ENCODE data around the gene LMX1B.
A peak's percentile ranks its signal among the peaks of the same experiment; 100 is the strongest.

The LMX1B gene

DNA sequence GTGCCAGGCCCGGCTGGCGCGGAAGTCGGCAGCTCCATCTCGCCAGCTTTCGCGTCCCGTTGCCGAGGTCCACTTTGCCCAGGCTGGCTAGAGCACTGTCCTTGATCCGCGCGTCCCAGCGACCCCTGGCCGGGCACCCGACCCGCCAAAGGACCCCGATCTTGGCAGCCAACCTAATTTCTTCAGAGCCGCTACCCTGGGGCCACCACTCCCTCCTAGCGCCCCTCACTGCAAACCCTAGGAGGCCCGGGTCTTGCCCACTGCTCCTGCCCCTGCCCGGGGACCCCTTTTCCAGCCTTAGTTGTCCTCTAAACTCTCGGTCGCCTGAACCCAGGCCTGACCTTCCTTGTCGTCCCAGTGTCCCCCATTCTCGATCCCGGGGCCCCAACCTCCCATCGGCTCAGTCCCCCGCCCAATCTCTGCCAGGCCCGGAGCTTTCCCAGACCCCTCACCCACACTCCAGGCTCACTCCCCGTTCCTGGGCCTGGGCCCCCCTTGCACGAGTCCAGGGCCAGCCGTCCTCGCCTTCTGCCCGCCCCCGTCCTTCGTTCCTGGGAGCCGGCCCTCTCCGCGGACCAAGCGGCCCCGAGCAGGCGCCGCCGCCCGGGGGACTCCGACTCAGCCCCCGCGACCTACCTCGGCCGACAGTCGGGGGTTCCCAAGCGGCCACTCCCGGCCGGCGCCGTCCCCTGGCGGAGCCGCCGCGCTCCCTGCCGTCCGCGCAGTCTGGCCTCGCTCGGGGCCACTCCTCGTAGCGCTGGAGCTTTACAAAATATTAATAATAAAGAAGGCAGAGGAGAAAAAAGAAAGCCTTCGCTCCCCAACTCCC lies 701 bp upstream of the LMX1B start (continued):
- TF ChIP-seq, protein P1, sequence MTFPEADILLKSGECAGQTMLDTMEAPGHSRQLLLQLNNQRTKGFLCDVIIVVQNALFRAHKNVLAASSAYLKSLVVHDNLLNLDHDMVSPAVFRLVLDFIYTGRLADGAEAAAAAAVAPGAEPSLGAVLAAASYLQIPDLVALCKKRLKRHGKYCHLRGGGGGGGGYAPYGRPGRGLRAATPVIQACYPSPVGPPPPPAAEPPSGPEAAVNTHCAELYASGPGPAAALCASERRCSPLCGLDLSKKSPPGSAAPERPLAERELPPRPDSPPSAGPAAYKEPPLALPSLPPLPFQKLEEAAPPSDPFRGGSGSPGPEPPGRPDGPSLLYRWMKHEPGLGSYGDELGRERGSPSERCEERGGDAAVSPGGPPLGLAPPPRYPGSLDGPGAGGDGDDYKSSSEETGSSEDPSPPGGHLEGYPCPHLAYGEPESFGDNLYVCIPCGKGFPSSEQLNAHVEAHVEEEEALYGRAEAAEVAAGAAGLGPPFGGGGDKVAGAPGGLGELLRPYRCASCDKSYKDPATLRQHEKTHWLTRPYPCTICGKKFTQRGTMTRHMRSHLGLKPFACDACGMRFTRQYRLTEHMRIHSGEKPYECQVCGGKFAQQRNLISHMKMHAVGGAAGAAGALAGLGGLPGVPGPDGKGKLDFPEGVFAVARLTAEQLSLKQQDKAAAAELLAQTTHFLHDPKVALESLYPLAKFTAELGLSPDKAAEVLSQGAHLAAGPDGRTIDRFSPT (tag by site-specific recombination; IDR thresholded peaks at IDR 0.05): peak; percentile 50; the same call in 1 of the 2 replicates
- TF ChIP-seq OVOL3 (tag by site-specific recombination; IDR thresholded peaks at IDR 0.05): no peak
- TF ChIP-seq ZNF701 (tag by site-specific recombination; IDR thresholded peaks at IDR 0.05): no peak
- TF ChIP-seq ZBTB7A (tag by site-specific recombination; IDR thresholded peaks at IDR 0.05; ENCODE audit: low read depth): no peak
- TF ChIP-seq ZFP3 (tag by site-specific recombination; IDR thresholded peaks at IDR 0.05; ENCODE audit: low read depth): no peak

DNA sequence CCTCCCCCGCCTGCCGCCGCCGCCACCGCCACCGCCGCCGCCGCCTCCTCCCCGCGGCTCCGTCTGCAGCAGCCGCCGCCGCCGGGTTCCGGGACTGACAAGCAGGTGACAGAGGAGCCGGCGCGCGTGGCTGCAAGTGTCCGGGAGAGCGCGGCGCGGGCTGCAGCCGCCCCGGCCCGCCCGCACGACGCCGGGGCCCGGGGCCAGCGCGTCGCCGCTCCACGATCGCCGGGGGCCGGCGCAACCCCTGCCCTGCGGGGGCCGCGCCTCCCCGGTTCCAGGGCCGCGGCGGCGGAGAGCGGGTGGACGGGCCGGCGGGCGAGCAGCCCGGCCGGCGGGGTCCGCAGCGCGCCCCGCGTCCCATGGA lies 343 bp downstream of the LMX1B start:
- Histone ChIP-seq H3K27ac (ENCODE audit: extremely low read depth, low read depth, low read length) (peak overlapping the region; percentile 24; the same call in 1 of the 2 replicates), H3K36me3 (ENCODE audit: control insufficient read depth in 2 of 2, insufficient read depth in 1 of 2, low read length in 2 of 2) (peaks cover 0 to 8% of the 10 kb centered on the region in 2 experiments; a peak in 1 of 3 replicates), H3K4me3 (ENCODE audit: low read depth, low read length) (peak overlapping the region; percentile 46), H3K4me1 (ENCODE audit: control insufficient read depth, insufficient read depth, low read length) (peaks cover 4% of the 10 kb centered on the region; the same call in 1 of the 2 replicates), H3K9me3 (ENCODE audit: control insufficient read depth, insufficient read depth, low read depth, low read length) (no peaks in the 10 kb centered on the region)
- ChIA-PET POLR2A (interaction anchor here (0.8 to 1.2 kb wide), 5 partner anchors 10 to 190 kb away, joined by 3 to 16 read pairs (median 5); partner anchors contain the start of gene ZBTB43), CTCF (interaction anchor here (0.9 to 1.8 kb wide), 4 partner anchors 10 to 113 kb away, joined by 3 to 6 read pairs (median 4); no protein-coding TSS in a partner anchor)
- no peak for TF ChIP-seq ZNF549 (tag by site-specific recombination; IDR thresholded peaks at IDR 0.05)
- TF ChIP-seq, protein P2, sequence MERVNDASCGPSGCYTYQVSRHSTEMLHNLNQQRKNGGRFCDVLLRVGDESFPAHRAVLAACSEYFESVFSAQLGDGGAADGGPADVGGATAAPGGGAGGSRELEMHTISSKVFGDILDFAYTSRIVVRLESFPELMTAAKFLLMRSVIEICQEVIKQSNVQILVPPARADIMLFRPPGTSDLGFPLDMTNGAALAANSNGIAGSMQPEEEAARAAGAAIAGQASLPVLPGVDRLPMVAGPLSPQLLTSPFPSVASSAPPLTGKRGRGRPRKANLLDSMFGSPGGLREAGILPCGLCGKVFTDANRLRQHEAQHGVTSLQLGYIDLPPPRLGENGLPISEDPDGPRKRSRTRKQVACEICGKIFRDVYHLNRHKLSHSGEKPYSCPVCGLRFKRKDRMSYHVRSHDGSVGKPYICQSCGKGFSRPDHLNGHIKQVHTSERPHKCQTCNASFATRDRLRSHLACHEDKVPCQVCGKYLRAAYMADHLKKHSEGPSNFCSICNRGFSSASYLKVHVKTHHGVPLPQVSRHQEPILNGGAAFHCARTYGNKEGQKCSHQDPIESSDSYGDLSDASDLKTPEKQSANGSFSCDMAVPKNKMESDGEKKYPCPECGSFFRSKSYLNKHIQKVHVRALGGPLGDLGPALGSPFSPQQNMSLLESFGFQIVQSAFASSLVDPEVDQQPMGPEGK (tag by site-specific recombination; IDR thresholded peaks at IDR 0.05): no peak
- no peak for TF ChIP-seq ZNF354C (tag by site-specific recombination; IDR thresholded peaks at IDR 0.05; ENCODE audit: borderline replicate concordance, low read depth)
- TF ChIP-seq ZNF660 (tag by site-specific recombination; IDR thresholded peaks at IDR 0.05): no peak
- TF ChIP-seq ZNF155 (tag by site-specific recombination; IDR thresholded peaks at IDR 0.05): no peak
- no peak for TF ChIP-seq ZXDB (tag by site-specific recombination; IDR thresholded peaks at IDR 0.05)
- TF ChIP-seq ZNF521 (tag by site-specific recombination; IDR thresholded peaks at IDR 0.05): no peak
- TF ChIP-seq ZNF776 (tag by site-specific recombination; IDR thresholded peaks at IDR 0.05; ENCODE audit: borderline replicate concordance): no peak
- TF ChIP-seq ZNF169 (tag by site-specific recombination; IDR thresholded peaks at IDR 0.05): no peak
- TF ChIP-seq SP3 (tag by site-specific recombination; IDR thresholded peaks at IDR 0.05): no peak
- TF ChIP-seq, protein P3, sequence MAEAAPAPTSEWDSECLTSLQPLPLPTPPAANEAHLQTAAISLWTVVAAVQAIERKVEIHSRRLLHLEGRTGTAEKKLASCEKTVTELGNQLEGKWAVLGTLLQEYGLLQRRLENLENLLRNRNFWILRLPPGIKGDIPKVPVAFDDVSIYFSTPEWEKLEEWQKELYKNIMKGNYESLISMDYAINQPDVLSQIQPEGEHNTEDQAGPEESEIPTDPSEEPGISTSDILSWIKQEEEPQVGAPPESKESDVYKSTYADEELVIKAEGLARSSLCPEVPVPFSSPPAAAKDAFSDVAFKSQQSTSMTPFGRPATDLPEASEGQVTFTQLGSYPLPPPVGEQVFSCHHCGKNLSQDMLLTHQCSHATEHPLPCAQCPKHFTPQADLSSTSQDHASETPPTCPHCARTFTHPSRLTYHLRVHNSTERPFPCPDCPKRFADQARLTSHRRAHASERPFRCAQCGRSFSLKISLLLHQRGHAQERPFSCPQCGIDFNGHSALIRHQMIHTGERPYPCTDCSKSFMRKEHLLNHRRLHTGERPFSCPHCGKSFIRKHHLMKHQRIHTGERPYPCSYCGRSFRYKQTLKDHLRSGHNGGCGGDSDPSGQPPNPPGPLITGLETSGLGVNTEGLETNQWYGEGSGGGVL (tag by site-specific recombination; IDR thresholded peaks at IDR 0.05): no peak
- no peak for TF ChIP-seq ZFP37 (tag by site-specific recombination; IDR thresholded peaks at IDR 0.05)
- no peak for TF ChIP-seq ZNF837 (tag by site-specific recombination; IDR thresholded peaks at IDR 0.05)
- no peak for TF ChIP-seq ZNF132 (tag by site-specific recombination; IDR thresholded peaks at IDR 0.05; ENCODE audit: borderline replicate concordance)
- TF ChIP-seq ZBTB1 (tag by site-specific recombination; IDR thresholded peaks at IDR 0.05): no peak
- TF ChIP-seq ZNF792 (tag by site-specific recombination; IDR thresholded peaks at IDR 0.05): no peak
- no peak for TF ChIP-seq ZNF791 (tag by site-specific recombination; IDR thresholded peaks at IDR 0.05)
- TF ChIP-seq, protein P4, sequence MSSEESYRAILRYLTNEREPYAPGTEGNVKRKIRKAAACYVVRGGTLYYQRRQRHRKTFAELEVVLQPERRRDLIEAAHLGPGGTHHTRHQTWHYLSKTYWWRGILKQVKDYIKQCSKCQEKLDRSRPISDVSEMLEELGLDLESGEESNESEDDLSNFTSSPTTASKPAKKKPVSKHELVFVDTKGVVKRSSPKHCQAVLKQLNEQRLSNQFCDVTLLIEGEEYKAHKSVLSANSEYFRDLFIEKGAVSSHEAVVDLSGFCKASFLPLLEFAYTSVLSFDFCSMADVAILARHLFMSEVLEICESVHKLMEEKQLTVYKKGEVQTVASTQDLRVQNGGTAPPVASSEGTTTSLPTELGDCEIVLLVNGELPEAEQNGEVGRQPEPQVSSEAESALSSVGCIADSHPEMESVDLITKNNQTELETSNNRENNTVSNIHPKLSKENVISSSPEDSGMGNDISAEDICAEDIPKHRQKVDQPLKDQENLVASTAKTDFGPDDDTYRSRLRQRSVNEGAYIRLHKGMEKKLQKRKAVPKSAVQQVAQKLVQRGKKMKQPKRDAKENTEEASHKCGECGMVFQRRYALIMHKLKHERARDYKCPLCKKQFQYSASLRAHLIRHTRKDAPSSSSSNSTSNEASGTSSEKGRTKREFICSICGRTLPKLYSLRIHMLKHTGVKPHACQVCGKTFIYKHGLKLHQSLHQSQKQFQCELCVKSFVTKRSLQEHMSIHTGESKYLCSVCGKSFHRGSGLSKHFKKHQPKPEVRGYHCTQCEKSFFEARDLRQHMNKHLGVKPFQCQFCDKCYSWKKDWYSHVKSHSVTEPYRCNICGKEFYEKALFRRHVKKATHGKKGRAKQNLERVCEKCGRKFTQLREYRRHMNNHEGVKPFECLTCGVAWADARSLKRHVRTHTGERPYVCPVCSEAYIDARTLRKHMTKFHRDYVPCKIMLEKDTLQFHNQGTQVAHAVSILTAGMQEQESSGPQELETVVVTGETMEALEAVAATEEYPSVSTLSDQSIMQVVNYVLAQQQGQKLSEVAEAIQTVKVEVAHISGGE (tag by site-specific recombination; conservative IDR thresholded peaks at IDR 0.05; ENCODE audit: low read depth): no peak
- no peak for TF ChIP-seq ZNF335 (tag by site-specific recombination; conservative IDR thresholded peaks at IDR 0.05)

Data from HEK293 (cell line).